OCI-M2 (cell line): ENCODE measurements around the gene HSD17B7.
"Not testable (repeated sequence)": the region's sequence is repeated elsewhere in the genome, so short reads cannot be mapped to it uniquely, and the experiment has no call there.

ENCODE experiments used
- DNase-seq: peaks from one replicate; lab custom pipeline; 2025; ENCODE audit not compliant: unreplicated experiment; lab: John Stamatoyannopoulos, UW

The HSD17B7 gene

DNA sequence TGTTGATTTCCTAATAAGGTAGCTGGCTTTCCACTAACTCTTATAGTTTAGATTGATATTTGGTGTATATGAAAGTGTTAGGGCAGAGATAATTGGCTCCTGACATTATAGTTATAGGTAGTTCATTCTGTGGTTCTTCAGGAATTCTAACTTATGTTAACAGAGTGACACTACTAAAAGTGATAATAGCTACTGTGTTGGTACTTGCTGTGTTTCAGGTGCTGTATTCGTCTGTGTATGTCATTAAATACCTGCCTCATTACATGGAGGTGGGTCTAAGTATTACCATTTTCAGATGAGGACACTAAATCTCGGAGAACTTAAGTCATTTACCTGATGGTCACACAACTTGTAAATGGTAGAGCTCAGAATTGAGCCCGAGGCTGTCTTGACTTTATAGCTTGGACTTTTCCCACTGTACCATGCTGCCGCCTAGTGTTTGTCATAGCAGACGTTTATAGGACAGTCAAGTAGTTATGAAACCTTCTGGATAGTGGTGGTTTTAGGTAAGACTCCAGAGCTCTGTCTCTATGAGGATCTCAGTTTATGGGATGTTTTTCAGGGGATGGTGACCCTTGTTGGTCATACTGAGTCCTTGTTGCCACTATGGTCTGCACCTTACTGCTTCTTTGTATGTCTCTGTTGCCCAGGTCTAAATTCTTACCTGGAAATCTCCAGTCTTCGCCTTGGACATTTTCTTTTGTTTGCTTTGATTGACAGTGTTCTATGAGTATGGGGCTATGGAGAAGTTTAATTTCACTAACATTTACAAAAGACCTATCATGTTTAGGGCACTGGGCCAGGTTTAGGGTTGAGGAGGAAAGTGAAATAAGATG, 9.7 kb downstream of the HSD17B7 start:
- not testable (repeated sequence) for DNase-seq

DNA sequence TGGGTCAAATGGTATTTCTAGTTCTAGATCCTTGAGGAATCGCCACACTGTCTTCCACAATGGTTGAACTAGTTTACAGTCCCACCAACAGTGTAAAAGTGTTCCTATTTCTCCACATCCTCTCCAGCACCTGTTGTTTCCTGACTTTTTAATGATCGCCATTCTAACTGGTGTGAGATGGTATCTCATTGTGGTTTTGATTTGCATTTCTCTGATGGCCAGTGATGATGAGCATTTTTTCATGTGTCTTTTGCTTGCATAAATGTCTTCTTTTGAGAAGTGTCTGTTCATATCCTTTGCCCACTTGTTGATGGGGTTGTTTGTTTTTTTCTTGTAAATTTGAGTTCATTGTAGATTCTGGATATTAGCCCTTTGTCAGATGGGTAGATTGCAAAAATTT, 17.0 kb downstream of the HSD17B7 start:
- DNase-seq = not testable (repeated sequence)

DNA sequence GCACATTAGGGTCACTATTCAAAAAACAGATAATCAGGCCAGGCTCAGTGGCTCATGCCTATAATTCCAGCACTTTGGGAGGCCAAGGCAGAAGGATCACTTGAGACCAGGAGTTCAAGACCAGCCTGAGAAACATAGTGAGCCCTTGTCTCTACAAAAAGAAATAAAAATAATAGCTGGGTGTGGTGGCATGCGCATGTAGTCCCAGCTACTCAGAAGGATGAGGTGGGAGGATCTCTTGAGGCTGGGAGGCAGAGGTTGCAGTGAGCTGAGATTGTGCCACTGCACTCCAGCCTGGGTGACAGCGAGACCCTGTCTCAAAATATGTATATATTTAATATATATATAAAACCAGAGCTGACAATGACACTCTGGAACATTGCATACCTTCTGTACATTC, 21.9 kb downstream of the HSD17B7 start:
- DNase-seq = not testable (repeated sequence)

DNA sequence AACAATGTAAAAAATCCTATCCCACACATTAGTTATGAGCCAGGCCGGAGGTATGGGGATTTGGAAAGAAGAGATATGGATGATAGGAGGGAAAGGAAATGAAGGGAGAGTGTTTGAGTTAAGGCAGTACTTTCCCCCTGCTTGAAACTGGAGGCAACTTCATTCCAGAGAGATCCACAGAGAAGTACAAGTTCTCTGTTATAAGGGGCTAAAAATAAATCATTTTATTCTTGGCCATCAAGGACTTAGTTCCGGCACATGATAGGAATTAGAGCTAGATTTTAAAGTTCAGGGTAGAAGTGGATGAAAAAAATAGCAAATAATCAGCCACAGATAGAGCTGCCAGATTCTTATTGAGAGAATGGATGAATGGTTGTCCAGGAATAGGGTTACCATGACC, 27.6 kb downstream of the HSD17B7 start:
- DNase-seq = not testable (repeated sequence)

DNA sequence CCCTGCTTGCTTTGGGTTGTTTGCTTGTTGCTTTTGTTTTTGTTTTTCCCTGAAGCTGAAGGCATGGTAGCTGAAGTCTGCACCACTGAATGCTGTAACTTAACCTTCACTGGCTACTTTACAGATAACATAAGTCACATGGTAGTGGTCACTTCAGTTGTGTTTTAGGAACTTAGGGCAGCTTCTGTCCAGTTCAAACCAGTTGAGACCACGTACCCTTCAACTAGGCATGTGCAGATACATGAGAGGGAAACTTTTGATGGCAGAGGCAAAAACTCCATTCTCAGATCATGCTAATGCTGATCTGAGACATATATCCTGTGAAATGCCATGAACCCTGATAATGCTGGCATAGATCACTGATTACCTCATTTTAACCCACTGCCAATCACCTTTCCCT, 28.2 kb downstream of the HSD17B7 start:
- not testable (repeated sequence) for DNase-seq

DNA sequence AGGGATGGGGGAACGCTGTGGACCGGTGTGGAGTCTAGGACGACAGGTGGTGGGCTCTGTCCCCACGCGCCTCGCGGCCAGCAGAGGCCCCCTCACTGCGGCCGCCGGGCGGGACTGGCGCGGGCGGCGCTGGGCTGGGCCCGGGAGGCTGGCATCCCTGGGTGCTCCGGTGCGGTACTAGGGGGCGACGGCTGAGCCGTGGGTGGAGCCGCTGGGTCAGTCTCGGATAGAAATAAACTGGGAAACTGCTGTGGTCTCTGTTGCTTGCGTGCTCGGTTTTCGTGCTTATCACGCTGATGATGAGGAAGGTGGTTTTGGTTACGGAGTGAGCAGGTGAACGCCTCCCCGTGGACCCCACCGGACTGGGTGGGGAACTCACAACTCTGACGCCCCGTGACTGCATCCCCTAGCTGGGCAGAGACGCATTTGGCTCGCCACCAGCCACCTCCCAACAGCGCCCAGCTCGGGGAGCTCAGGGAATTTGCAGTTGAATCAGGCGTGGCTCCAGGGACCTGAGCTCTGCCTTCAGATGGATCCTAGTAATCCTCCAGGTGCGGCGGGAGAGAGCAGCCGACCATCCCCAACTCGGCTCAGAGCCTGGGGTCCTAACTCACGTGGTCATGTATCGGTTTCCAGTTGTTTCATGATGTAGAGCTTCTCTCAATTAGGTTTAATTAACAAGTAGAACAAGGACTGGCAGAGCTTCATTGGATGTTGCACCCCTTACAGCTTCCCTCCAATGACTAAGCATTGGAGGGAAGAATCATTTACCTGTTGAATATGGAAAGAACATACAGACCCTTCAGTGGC, 32.1 kb downstream of the HSD17B7 start:
- DNase-seq = no peak

DNA sequence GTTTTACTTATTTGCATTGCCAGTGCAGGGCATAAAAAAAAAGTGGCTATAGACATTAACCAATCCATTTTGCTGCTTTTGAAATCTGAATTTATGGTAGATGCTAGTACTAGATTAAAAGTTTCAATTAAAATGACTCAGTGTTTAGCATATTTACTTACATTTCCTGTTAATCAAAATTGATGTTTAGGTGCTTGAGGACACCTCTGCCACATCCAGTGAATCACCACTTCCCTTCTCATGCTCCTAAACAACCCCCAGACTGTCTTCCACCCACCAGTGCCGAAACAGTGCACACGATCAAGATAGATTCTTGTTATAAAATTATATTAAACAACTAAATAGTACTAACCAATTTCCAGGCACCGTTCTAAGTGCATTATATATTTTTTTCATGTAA, 32.7 kb downstream of the HSD17B7 start:
- DNase-seq = no peak

DNA sequence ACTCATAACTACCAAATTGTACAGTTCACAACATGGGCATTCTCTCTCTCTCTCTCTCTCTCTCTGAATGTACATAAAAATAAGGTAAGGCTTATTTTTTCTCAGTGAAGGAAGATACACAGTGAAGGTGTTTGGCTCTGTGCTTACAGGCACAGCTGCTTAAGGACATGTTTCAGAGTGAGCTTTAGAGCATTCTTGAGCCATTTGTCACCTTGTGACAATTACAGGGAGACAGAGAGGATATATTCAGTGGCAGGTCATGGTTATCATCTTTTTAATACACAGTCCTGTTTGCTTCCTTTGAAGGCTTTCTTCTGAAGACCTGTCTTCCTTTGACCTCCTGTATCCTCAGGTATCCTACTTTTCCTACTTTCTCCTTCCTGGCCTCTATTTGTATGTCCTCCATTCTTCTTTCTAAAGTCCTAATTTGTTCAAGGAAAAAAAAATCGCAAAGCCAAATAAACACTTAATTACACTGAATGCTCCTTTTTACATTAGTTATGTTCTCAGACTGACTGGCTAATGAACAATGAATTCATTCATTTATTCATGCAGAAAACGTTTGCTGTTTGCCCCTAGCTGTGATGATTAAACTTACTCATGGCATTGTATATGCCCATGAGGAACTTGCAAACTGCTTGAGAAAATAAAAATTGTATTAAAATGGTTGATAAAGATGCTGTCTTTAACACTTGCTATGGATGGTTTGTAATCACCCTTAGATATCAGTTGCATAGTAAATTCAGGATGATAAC, 33.4 kb downstream of the HSD17B7 start:
- DNase-seq = no peak

DNA sequence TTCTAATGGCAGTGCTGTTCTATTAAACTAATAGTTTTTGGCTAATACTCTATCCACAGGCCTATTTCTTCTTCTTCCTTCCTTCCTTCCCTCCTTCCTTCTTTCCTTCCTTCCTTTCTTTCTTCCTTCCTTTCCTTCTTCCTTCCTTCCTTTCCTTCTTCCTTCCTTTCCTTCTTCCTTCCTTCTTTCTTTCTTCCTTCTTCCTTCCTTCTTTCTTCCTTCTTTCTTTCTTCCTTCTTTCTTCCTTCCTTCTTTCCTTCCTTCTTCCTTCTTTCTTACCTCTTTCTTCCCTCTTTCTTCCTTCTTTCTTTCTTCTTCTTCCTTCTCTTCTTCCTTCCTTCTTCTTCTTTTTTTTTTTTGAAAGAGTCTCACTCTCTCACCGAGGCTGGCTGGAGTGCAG, 38.8 kb downstream of the HSD17B7 start:
- DNase-seq = no peak

DNA sequence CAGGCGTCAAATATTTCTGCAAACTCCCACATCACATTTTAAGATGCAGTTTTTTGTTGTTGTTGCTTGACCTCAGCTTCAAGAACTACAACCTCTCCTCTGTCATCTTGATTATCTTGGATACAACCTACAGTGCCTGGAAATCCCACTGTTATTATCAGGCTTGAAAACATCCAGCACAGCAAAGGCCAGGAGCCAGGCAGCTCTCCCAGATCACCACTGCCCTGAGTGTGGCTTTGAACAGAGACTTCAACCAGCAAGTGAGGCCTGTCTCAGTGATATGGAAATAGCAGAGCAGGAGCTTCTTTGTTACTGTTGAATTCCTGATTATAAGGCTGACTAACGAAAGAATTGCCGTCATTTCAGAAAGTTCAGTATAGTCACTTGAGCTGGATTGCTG, 42.0 kb downstream of the HSD17B7 start:
- DNase-seq = no peak

DNA sequence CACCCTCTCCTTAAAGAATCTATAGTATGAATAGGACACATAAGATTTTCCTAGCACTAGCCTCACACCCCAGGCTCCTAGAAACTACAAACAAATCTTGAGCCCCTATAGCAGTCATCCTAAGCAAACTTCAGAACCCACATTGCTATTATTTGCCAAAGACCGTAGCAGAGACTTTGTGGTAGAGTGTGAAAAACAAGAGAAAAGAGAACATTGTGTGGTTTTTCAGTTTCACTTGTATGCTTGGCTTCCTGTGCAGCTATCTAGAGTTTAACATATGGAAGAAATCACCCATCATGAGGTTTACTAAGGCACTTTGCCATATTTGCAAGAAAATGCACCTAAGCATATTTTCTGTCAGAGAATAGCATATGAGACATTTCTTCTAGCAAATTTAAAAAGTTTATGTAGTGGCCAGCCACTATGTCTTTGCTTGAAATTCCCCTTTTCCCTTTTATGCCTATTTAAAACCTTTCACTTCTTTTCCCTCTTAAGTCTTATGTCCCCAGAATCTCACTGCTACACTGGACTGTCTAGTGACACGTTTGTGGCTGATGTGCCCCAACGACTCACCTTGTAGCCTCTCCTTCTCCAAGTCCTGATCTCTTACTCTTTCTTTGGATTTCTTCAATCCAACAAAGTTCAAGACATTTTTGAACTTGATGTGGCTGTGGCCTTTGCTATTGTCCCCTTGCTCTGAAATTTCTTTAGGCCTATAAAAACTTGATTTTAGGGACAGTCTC, 44.8 kb downstream of the HSD17B7 start:
- no peak for DNase-seq

DNA sequence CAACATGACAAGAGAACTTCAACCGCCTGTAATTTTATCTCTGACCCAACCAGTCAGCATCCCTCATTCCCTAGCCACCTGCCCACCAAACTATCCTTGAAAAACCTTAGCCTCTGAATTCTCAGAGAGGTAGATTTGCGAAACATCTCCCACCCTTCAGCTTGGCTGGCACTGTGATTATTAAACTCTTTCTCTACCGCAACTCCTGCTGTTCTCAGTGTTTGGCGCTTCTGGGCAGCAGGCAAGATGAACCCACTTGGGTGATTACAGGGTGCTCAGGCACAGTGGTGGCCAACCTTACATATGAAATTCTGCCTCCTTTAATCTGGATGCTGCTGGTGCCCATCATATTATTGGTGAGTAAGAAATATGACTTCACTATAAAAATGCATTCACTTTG, 48.4 kb downstream of the HSD17B7 start:
- no peak for DNase-seq

DNA sequence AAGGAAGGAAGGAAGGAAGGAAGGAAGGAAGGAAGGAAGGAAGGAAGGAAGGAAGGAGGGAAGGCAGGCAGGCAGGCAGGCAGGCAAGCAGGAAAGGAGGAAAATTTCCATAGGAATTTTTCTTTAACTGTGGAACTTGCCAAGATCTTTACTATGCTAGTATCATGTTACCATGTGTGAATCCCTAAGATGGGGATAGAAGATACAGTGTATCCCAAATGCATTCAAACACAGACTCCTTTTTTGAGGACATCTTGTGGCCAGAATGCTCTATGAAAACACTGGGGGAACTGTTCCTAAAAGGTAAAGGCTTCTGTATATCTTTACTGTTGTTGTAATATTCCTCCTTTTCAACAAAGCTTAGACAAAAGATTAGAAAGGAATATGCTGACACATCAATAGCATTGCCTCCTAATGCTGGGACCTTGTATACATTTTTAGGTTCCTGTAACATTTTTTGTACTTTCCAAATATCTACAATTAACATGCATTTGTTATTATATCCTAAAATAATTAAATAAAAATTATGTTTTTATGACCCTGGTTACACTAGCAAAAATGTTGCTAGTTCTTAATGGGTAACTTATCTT, 49.8 kb downstream of the HSD17B7 start:
- no peak for DNase-seq

DNA sequence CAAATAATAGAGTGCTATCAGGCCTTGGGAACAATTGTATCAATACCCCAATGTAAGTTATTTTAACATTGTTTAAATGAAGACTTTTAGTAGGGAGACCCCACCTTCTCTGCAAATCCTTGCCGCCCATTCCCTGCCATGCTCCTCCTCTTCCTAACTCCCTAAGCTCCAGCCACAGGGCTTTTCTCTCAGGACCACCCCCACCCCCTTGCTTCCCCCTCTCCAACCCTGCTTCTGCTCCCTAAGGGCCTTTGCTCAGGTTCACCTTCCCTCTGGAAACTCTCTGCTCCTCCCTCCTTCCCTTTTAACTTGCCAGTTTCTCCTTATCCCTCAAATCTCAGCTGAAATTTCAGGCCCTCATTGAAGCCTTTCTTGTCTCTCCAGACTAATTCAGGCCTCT, 53.7 kb downstream of the HSD17B7 start:
- DNase-seq = no peak

DNA sequence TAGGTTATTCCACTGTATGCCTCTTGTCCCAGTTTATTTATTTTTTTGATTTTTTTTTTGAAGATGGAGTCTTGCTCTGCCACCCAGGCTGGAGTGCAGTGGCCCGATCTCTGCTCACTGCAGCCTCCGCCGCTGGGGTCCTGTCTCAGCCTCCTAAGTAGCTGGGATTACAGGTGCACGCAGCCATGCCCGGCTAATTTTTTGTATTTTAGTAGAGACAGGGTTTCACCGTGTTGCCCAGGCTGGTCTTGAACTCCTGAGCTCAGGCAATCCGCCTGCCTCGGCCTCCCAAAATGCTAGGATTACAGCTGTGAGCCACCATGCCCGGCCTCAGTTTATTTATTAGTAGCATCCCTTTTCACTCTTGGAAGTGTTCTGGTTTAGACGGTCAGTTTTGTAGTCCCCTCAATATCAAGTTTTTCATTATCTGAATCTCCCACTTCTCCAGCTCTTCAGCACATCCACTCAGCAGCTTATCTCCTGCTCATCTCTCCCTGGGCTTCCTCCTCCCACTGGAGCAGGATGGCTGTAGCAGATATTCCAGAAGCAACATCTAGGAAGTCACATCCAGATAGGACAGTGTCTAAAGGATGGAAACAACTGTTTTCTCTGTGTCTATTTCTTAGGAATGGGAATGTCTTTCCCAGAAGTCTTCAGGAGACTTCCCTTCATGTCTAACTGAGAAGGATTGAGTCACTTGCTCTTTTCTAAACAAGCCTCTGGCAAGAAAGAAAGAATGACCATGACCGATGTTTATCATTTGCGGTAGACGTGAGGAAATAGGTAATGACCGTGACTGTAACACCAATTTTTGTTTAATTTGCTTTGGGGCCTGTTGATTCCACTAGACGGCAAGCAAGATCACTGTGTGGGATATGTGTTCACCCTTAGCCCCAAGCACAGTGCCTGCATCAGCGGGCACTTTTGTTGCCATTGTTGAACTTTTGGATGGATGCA, 56.0 kb downstream of the HSD17B7 start:
- no peak for DNase-seq

DNA sequence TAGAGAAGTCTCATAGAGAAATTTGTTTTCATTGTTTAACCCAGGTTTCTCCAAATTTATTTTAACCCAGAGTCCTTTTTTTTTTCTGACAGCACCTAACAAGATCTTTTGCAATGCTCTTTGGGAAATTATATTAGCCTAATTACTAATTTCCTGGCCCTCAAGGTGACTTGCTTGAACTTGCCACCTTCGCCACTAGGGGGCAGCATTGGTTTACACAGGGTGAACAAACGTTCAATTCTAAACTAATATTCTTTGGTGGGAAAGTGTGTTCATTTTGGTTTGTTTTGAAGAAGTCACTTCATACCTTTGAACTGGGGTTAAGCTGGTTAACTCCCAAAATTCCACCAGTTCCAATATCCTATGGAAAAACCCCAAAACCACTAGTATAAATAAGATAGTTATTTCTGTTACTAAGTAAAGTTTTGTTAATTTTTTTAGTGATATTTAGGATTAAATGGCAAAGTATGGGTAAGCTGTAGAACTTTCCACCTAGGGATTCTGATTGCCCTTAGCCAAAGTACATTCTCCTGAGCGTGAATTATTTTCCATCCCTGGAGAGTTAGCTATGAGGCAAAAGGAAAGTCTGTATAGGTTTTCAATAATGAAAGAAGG, 57.4 kb downstream of the HSD17B7 start:
- DNase-seq = no peak

DNA sequence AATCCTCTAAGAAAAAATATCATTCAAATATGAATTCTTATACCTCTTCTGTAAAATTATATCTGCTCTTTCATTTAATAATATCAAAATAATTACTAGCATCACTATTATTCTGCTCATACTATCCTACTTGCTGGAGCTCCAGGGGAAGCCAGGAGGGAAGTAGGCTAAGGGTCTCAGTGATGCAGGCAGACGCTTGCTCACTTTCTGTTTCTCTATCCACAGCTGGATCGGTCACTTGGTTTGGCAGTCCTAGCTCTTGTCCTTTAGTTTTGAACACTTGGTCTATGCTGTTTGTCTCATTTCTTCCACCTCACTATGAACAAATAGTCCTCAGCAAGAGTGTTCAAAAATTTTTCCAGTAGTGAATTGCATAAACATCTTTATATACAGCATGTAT, 59.2 kb downstream of the HSD17B7 start:
- no peak for DNase-seq

DNA sequence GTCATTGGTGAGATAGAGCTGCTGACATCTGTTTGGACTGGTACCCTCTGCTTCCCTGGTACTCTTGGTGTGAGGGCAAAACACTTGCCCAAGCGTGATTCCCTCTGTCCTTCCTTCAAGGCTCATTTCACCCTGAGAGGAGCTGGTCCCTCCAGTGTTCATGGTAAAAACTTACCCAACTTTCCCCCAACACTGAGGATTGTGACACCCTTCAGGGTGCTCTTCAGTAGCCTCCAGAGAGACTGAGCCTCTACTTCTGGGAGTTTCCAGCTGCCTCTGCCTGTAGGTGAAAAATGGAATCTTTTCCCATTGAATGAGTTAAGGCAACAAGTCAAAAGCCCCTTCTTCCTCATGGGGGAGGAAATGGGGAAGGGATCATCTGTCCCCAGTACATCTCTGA, 60.8 kb downstream of the HSD17B7 start:
- no peak for DNase-seq
